B cell (primary cell): ENCODE measurements around the gene CLK2. TPM values are rescaled to one million over a fixed set of nuclear protein-coding genes. Genes with fewer than 3 reads are reported as not detected.

ENCODE experiments used
- ATAC-seq: fragments of 200-7000 bp; cut with Tn5 transposase; one replicate; pipeline ENCODE4 v1.10.0; 2021; ENCODE audit warnings: low read depth, mild to moderate bottlenecking, moderate number of reproducible peaks, moderate library complexity
- CTCF ChIA-PET: fragments of 350-600 bp; sonication (Branson Sonifier 250); formaldehyde crosslinking; loops from one replicate; lab custom pipeline; 2021; ENCODE audit warnings: antibody characterized with exemption, inconsistent platforms; lab: Charles Lee
- POLR2A ChIA-PET: fragments of 350-600 bp; sonication (Branson Sonifier 250); formaldehyde crosslinking; loops from one replicate; lab custom pipeline; 2021; ENCODE audit warnings: antibody characterized with exemption; lab: Charles Lee
- DNase-seq: peaks from one replicate; pipeline ENCODE4 v3.0.0; 2013
- H2AFZ ChIP-seq: 2 replicates; pipeline ENCODE4 v1.6.1; 2012; ENCODE audit warnings: mild to moderate bottlenecking, low read depth, low read length; ENCODE audit not compliant: insufficient read depth, poor library complexity, severe bottlenecking
- H3K27ac ChIP-seq, 2 donors: 1 replicate in 1 of 2; 2 replicates in 1 of 2; pipeline ENCODE4 v1.5.1; 2012 to 2013; ENCODE audit warnings: low read length in 2 of 2, mild to moderate bottlenecking in 2 of 2, moderate library complexity in 1 of 2
- H3K27me3 ChIP-seq, 4 experiments: fragments of 200-600 bp in 1 of 4; sonication (generic) in 1 of 4; replicated peaks in 1 of 4; 1 replicate in 2 of 4; 2 replicates in 2 of 4; pipeline versions ENCODE4 v1.6.1 to v1.7.0; 2013 to 2016; ENCODE audit warnings: low read length in 3 of 4, mild to moderate bottlenecking in 2 of 4, mixed read lengths in 1 of 4, moderate library complexity in 1 of 4; ENCODE audit not compliant: insufficient read depth in 4 of 4, control insufficient read depth in 3 of 4; ENCODE audit errors: control extremely low read depth in 1 of 4
- H3K36me3 ChIP-seq, 2 experiments: replicated peaks in 1 of 2; 1 replicate in 1 of 2; 2 replicates in 1 of 2; pipeline versions ENCODE4 v1.6.1 to v1.7.1; 2013; ENCODE audit warnings: low read length in 1 of 2; ENCODE audit not compliant: insufficient read depth in 2 of 2, control insufficient read depth in 1 of 2; ENCODE audit errors: control extremely low read depth in 1 of 2, extremely low read depth in 1 of 2
- H3K4me1 ChIP-seq, 2 donors: fragments of 200-600 bp in 1 of 2; sonication (generic) in 1 of 2; 1 replicate in 1 of 2; 2 replicates in 1 of 2; pipeline versions ENCODE4 v1.5.1 to v1.6.1; 2013 to 2017; ENCODE audit warnings: low read length in 2 of 2; ENCODE audit not compliant: control insufficient read depth in 2 of 2, insufficient read depth in 2 of 2
- H3K4me2 ChIP-seq: replicated peaks from 2 replicates; pipeline ENCODE3; 2012; ENCODE audit warnings: mild to moderate bottlenecking, low read depth, low read length; ENCODE audit not compliant: poor library complexity, severe bottlenecking
- H3K4me3 ChIP-seq, 5 experiments: fragments of 200-600 bp in 1 of 5; sonication (generic) in 1 of 5; 1 replicate in 3 of 5; 2 replicates in 2 of 5; pipeline versions ENCODE4 v1.5.1 to v1.7.0; 2011 to 2016; ENCODE audit warnings: low read length in 4 of 5, mild to moderate bottlenecking in 4 of 5, low read depth in 2 of 5, control low read depth in 1 of 5, moderate library complexity in 1 of 5; ENCODE audit not compliant: insufficient read depth in 1 of 5; ENCODE audit errors: control extremely low read depth in 1 of 5, extremely low read depth in 1 of 5
- H3K79me2 ChIP-seq: fragments of 200-600 bp; sonication (generic); one replicate; pipeline ENCODE4 v1.6.0; 2016; ENCODE audit warnings: low read length; ENCODE audit not compliant: control insufficient read depth, insufficient read depth
- H3K9ac ChIP-seq: fragments of 200-600 bp; sonication (generic); 2 replicates; pipeline ENCODE4 v1.6.1; 2017; ENCODE audit warnings: mild to moderate bottlenecking, low read length, moderate library complexity
- H3K9me3 ChIP-seq, 3 donors: one replicate each; pipeline versions ENCODE4 v1.6.1 to v1.7.1; 2013; ENCODE audit warnings: low read length in 2 of 3; ENCODE audit not compliant: control insufficient read depth in 2 of 3, insufficient read depth in 1 of 3; ENCODE audit errors: control extremely low read depth in 1 of 3
- H4K20me1 ChIP-seq: 2 replicates; pipeline ENCODE4 v1.6.0; 2012; ENCODE audit warnings: mild to moderate bottlenecking, low read length; ENCODE audit not compliant: insufficient read depth, control insufficient read depth, poor library complexity, severe bottlenecking
- H3K27ac Mint-ChIP-seq: one replicate; pipeline ENCODE4 v1.8.0; 2021; ENCODE audit warnings: mixed read lengths
- H3K27me3 Mint-ChIP-seq: one replicate; pipeline ENCODE4 v1.8.0; 2021; ENCODE audit warnings: mixed read lengths
- H3K4me1 Mint-ChIP-seq: one replicate; pipeline ENCODE4 v1.8.0; 2021; ENCODE audit warnings: mixed read lengths
- H3K4me3 Mint-ChIP-seq: one replicate; pipeline ENCODE4 v1.8.0; 2021; ENCODE audit warnings: mixed read lengths
- H3K9me3 Mint-ChIP-seq: one replicate; pipeline ENCODE4 v1.8.0; 2022; ENCODE audit warnings: mixed read lengths; ENCODE audit not compliant: insufficient read depth
- EZH2 ChIP-seq: IDR thresholded peaks from 2 replicates; pipeline ENCODE4 v1.6.1; 2012; ENCODE audit warnings: borderline replicate concordance, low read depth, mild to moderate bottlenecking, moderate library complexity, low read length; ENCODE audit not compliant: insufficient read depth, poor library complexity, severe bottlenecking
- WGBS: methylation state at CpG from one replicate; pipeline ENCODE4 v1.1.5; 2013; ENCODE audit warnings: missing lambda C conversion rate; ENCODE audit not compliant: insufficient coverage; 5-methylcytosine and 5-hydroxymethylcytosine counted together
- intact Hi-C: fragments of 100-400 bp; cut with micrococcal nuclease; formaldehyde crosslinking; loops from one replicate; pipeline ENCODE4 v1.10.0; 2022
- polyA plus RNA-seq: library from polyadenylated mRNA; depleted of rRNA; stranded (reverse); fragments of >200 nt; gene quantifications from 2 replicates; pipeline ENCODE4 v1.2.3, GENCODE V29; 2012
- total RNA-seq, 2 donors: library from RNA; stranded (reverse); fragments of 120-200 nt in 1 of 2; gene quantifications; 1 replicate in 1 of 2; 2 replicates in 1 of 2; pipeline versions ENCODE4 v1.2.3 to v1.2.4, GENCODE V29; 2013 to 2022
- TF ChIP-seq, protein P1 (sequence below): fragments of 200-600 bp; IDR thresholded peaks from one replicate; pipeline ENCODE4 v1.8.0; 2022; ENCODE audit warnings: antibody characterized with exemption, mild to moderate bottlenecking

CLK2 gene
- total and polyA plus RNA-seq, 2 donors (not counting 1 experiment from before 2014, with no cell fraction given), result 152 to 161 TPM

DNA sequence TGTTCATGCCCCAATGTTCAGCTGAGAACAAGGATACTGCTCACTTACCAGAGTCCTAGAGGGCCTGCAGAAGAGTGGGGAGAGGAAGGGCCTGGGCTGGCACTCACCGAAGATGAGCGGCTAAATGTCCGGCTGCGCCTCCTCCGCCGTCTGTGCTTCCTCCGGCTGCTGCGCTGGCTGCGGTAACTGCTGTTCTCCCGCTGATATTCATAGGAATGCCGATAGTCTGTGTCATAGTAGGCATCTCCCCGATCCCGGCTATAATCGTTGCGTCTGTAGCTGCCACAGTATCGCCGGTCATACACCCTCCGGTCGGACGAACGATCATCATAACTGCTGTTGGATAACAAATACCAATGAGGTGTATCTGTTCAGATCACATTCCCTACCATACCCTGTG, 3.9 kb downstream of the CLK2 start:
- H3K9ac ChIP-seq, result no peak overlapping the region
- no peak overlapping the region for H3K4me2 ChIP-seq
- H3K4me3 ChIP-seq, result no peak overlapping the region
- Mint-ChIP-seq H3K27ac (no peak overlapping the region), H3K27me3 (no peaks in the 10 kb centered on the region), H3K9me3 (no peaks in the 10 kb centered on the region), H3K4me3 (no peak overlapping the region), H3K4me1 (peaks cover 24% of the 10 kb centered on the region)
- H3K79me2 ChIP-seq, result peaks cover 33% of the 10 kb centered on the region
- no peak for DNase-seq
- peaks cover 2 to 58% of the 10 kb centered on the region in 2 experiments for H3K36me3 ChIP-seq
- ChIA-PET CTCF (interaction anchor here (1.2 kb wide), 1 partner anchor 22 kb away, joined by 3 read pairs; no protein-coding TSS in a partner anchor), POLR2A (no interaction called here)
- H3K9me3 ChIP-seq, result no peaks in the 10 kb centered on the region
- no peak for ATAC-seq
- TF ChIP-seq, protein P1, sequence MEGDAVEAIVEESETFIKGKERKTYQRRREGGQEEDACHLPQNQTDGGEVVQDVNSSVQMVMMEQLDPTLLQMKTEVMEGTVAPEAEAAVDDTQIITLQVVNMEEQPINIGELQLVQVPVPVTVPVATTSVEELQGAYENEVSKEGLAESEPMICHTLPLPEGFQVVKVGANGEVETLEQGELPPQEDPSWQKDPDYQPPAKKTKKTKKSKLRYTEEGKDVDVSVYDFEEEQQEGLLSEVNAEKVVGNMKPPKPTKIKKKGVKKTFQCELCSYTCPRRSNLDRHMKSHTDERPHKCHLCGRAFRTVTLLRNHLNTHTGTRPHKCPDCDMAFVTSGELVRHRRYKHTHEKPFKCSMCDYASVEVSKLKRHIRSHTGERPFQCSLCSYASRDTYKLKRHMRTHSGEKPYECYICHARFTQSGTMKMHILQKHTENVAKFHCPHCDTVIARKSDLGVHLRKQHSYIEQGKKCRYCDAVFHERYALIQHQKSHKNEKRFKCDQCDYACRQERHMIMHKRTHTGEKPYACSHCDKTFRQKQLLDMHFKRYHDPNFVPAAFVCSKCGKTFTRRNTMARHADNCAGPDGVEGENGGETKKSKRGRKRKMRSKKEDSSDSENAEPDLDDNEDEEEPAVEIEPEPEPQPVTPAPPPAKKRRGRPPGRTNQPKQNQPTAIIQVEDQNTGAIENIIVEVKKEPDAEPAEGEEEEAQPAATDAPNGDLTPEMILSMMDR, result no peak
- no peak for TF ChIP-seq EZH2
- H2AFZ ChIP-seq, result no peak overlapping the region
- peaks cover 30% of the 10 kb centered on the region for H4K20me1 ChIP-seq
- no peaks in the 10 kb centered on the region for H3K27me3 ChIP-seq
- H3K4me1 ChIP-seq, result peaks cover 11 to 20% of the 10 kb centered on the region in 2 donors
- intact Hi-C loops, result no loop called here
- H3K27ac ChIP-seq, result no peak overlapping the region
- WGBS, result 99% methylated on average over 17 of the region's 21 CpGs

DNA sequence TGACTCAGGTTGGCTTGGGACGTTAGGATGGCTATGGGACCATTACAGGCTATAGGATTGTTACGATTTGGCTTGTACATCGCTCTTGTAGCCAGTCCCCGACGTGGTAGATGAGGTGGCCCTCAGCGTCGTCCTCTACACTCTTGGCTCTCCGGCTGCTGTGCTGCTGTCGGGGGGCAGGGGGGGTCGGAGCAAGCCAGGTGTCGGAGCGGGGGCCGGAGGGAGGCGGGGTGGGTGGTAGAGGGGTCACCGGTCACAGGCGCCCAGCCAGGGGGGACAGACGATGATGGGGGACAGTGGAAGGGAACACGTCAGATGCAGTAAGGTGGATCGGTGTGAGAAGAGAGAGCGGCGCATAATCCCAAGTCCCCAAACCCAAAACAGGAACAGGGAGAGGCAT, 4.7 kb downstream of the CLK2 start:
- Histone ChIP-seq H2AFZ (no peak overlapping the region), H3K9me3 (no peaks in the 10 kb centered on the region), H3K9ac (no peak overlapping the region), H4K20me1 (peaks cover 30% of the 10 kb centered on the region), H3K4me2 (no peak overlapping the region), H3K4me3 (no peak overlapping the region), H3K27me3 (no peaks in the 10 kb centered on the region), H3K27ac (no peak overlapping the region), H3K4me1 (peaks cover 8 to 16% of the 10 kb centered on the region in 2 donors), H3K79me2 (peaks cover 30% of the 10 kb centered on the region), H3K36me3 (peaks cover 2 to 66% of the 10 kb centered on the region in 2 experiments)
- Mint-ChIP-seq H3K4me1 (peaks cover 22% of the 10 kb centered on the region), H3K27ac (no peak overlapping the region), H3K9me3 (no peaks in the 10 kb centered on the region), H3K4me3 (no peak overlapping the region), H3K27me3 (no peaks in the 10 kb centered on the region)
- TF ChIP-seq, protein P1, result no peak
- TF ChIP-seq EZH2, result no peak
- intact Hi-C loops, result no loop called here
- no peak for DNase-seq
- POLR2A ChIA-PET, result no interaction called here
- CTCF ChIA-PET, result interaction anchor here (3.6 to 5.7 kb wide), 2 partner anchors 18 to 54 kb away, joined by 22 to 41 read pairs; no protein-coding TSS in a partner anchor
- ATAC-seq, result no peak
- 100% methylated on average over 15 of the region's 21 CpGs for WGBS
